ENCODE data around the gene KCNJ16. TPM values are rescaled to one million over a fixed set of nuclear protein-coding genes. Genes with fewer than 3 reads are reported as not detected.

Gene KCNJ16
- total RNA-seq, 1 experiment from 2014 or later = not detected

DNA sequence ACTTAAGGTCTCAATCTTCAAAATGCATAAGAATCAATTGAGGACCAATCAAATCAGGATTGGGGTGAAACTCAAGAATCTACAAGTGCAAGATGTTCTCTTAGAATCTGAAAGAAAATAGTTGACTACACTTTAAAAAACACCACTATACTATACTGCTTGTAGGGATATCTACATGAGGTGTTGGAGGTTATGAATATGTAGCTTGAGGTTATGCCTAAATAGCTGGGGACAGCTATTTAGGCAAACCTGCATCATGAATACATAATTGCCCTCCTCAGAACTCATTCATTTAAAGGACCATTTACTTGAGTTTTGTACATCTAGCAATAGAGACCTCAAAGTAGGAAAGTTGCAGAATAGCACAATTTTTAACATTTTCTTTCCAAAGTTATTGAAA lies 40.1 kb downstream of the KCNJ16 start:
- POLR2A ChIA-PET (ENCODE audit: low non-redundant PET) = no interaction called here
- DNase-seq (ENCODE audit: low spot score) = no peak
- no peaks in the 10 kb centered on the region for H3K4me1 ChIP-seq (ENCODE audit: insufficient read depth, low read length, poor library complexity, severe bottlenecking)
- H3K27ac ChIP-seq (ENCODE audit: low read depth, low read length, poor library complexity, severe bottlenecking) = no peak overlapping the region
- no TSS peak for BruUV-seq (replicated peaks)
- TF ChIP-seq EZH2 (IDR thresholded peaks at IDR 0.05; ENCODE audit: borderline replicate concordance, low read depth, low read length, poor library complexity, severe bottlenecking) = no peak
- TF ChIP-seq, protein P1, sequence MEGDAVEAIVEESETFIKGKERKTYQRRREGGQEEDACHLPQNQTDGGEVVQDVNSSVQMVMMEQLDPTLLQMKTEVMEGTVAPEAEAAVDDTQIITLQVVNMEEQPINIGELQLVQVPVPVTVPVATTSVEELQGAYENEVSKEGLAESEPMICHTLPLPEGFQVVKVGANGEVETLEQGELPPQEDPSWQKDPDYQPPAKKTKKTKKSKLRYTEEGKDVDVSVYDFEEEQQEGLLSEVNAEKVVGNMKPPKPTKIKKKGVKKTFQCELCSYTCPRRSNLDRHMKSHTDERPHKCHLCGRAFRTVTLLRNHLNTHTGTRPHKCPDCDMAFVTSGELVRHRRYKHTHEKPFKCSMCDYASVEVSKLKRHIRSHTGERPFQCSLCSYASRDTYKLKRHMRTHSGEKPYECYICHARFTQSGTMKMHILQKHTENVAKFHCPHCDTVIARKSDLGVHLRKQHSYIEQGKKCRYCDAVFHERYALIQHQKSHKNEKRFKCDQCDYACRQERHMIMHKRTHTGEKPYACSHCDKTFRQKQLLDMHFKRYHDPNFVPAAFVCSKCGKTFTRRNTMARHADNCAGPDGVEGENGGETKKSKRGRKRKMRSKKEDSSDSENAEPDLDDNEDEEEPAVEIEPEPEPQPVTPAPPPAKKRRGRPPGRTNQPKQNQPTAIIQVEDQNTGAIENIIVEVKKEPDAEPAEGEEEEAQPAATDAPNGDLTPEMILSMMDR (conservative IDR thresholded peaks at IDR 0.05; ENCODE audit: low read depth, low read length) = no peak
- no peaks in the 10 kb centered on the region for H3K36me3 ChIP-seq (ENCODE audit: insufficient read depth, low read length, poor library complexity, severe bottlenecking)
- CTCF ChIA-PET = no interaction called here
- H3K9me3 ChIP-seq (ENCODE audit: low read depth, low read length, poor library complexity, severe bottlenecking) = no peaks in the 10 kb centered on the region
- H3K27me3 ChIP-seq (replicated peaks; ENCODE audit: insufficient read depth, low read depth, low read length, poor library complexity) = no peaks in the 10 kb centered on the region
- H3K4me3 ChIP-seq (ENCODE audit: low read depth, low read length, poor library complexity, severe bottlenecking) = no peak overlapping the region
- intact Hi-C loops (cut with micrococcal nuclease; ENCODE audit: unreplicated experiment) = no loop called here

DNA sequence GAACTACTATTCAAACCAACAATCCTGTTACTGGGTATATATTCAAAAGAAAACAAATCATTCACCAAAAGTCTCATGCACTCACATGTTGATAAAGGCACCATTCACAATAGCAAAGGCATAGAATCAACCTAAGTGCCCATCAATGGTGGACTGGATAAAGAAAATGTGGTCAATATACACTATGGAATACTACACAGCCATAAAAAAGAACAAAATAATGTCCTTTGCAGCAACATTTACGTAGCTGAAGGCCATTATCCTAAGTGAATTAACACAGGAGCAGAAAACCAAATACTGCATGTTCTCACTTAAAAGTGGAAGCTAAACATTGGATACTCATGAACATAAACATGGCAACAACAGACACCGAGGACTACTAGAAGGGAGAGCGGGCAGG lies 41.9 kb downstream of the KCNJ16 start:
- no TSS peak for BruUV-seq (replicated peaks)
- Histone ChIP-seq H3K4me3 (ENCODE audit: low read depth, low read length, poor library complexity, severe bottlenecking) (no peak overlapping the region), H3K4me1 (ENCODE audit: insufficient read depth, low read length, poor library complexity, severe bottlenecking) (no peaks in the 10 kb centered on the region), H3K27me3 (replicated peaks; ENCODE audit: insufficient read depth, low read depth, low read length, poor library complexity) (no peaks in the 10 kb centered on the region), H3K27ac (ENCODE audit: low read depth, low read length, poor library complexity, severe bottlenecking) (no peak overlapping the region), H3K9me3 (ENCODE audit: low read depth, low read length, poor library complexity, severe bottlenecking) (no peaks in the 10 kb centered on the region), H3K36me3 (ENCODE audit: insufficient read depth, low read length, poor library complexity, severe bottlenecking) (no peaks in the 10 kb centered on the region)
- intact Hi-C loops (cut with micrococcal nuclease; ENCODE audit: unreplicated experiment) = no loop called here
- no peak for DNase-seq (ENCODE audit: low spot score)
- CTCF ChIA-PET = no interaction called here
- POLR2A ChIA-PET (ENCODE audit: low non-redundant PET) = no interaction called here
- TF ChIP-seq EZH2 (IDR thresholded peaks at IDR 0.05; ENCODE audit: borderline replicate concordance, low read depth, low read length, poor library complexity, severe bottlenecking) = no peak
- TF ChIP-seq, protein P1 (conservative IDR thresholded peaks at IDR 0.05; ENCODE audit: low read depth, low read length) = no peak

DNA sequence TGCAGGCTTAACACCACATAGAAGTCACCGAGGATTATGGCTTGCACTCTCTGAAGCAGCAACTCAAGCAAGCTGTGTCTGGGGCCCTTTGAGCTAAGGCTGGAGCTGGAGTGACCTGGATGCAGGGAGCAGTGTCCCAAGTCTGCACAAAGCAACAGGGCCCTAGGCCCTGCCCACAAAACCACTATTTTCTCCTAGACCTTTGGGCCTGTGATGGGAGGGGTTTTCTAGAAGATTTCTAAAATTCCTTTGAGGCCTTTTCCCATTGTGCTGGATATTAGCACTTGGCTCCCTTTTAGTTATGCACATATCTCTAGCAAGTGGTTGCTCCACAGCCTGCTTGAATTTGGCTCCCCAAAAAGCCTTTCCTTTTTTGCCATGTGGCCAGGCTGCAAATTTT lies 44.5 kb downstream of the KCNJ16 start:
- BruUV-seq (replicated peaks) = no TSS peak
- Histone ChIP-seq H3K36me3 (ENCODE audit: insufficient read depth, low read length, poor library complexity, severe bottlenecking) (no peaks in the 10 kb centered on the region), H3K4me1 (ENCODE audit: insufficient read depth, low read length, poor library complexity, severe bottlenecking) (no peaks in the 10 kb centered on the region), H3K9me3 (ENCODE audit: low read depth, low read length, poor library complexity, severe bottlenecking) (no peaks in the 10 kb centered on the region), H3K27me3 (replicated peaks; ENCODE audit: insufficient read depth, low read depth, low read length, poor library complexity) (no peaks in the 10 kb centered on the region), H3K4me3 (ENCODE audit: low read depth, low read length, poor library complexity, severe bottlenecking) (no peak overlapping the region), H3K27ac (ENCODE audit: low read depth, low read length, poor library complexity, severe bottlenecking) (no peak overlapping the region)
- POLR2A ChIA-PET (ENCODE audit: low non-redundant PET) = no interaction called here
- no peak for DNase-seq (ENCODE audit: low spot score)
- TF ChIP-seq EZH2 (IDR thresholded peaks at IDR 0.05; ENCODE audit: borderline replicate concordance, low read depth, low read length, poor library complexity, severe bottlenecking) = no peak
- TF ChIP-seq, protein P1 (conservative IDR thresholded peaks at IDR 0.05; ENCODE audit: low read depth, low read length) = no peak
- intact Hi-C loops (cut with micrococcal nuclease; ENCODE audit: unreplicated experiment) = no loop called here
- CTCF ChIA-PET = no interaction called here

Measured in A673 (cell line).